Myocyte (in vitro differentiated cells): ENCODE data around the gene FAM151B. TPM values are rescaled to one million over a fixed set of nuclear protein-coding genes. Genes with fewer than 3 reads are reported as not detected.
A peak's percentile ranks its signal among the peaks of the same experiment; 100 is the strongest.

Experiments used
- DNase-seq: peaks from one replicate; pipeline ENCODE4 v3.0.0-alpha.2; 2012; ENCODE audit warnings: low read depth
- total RNA-seq: library from RNA; depleted of rRNA; stranded (reverse); fragments of >200 nt; gene quantifications from 2 replicates; pipeline ENCODE4 v1.2.3, GENCODE V29; 2014

FAM151B gene
- total RNA-seq, 1 donor from 2014 or later = 12.0 TPM

- no peak for DNase-seq
These were observed 96.9 kb downstream of the FAM151B start for GRCh38 chr5:80584770-80585169.

DNA sequence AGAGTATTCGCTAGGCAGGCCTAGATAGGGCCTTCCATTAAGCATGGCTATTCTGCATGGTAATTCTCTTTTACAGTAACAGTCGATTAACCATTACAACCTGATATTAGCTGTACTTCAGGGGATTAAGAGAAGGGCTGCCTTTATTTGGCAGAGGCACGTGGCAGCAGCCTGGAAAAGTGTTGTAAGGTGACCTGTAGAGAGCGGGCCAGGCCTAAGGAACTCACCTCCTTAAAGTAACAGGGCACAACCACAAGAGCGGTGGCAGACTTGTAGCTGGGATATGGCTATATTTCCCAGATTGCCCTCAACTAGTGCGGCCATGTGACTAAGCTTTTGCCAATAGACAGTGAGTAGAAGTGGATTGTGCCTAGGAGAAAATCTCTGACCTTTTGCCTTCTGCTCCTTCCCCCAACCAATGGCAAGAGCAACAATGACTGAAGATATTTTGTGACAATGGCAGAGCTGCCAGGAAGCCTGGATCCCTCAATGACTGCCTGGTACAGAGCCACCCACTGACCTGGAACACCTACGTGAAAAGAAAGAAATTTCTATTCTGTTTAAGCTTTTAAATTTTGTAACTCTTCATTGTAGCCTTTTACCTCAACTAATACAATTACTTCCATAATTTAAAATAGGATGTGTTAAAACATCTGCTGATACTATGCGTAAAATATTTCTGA is 101.1 kb downstream of the FAM151B start:
- no peak for DNase-seq

DNA sequence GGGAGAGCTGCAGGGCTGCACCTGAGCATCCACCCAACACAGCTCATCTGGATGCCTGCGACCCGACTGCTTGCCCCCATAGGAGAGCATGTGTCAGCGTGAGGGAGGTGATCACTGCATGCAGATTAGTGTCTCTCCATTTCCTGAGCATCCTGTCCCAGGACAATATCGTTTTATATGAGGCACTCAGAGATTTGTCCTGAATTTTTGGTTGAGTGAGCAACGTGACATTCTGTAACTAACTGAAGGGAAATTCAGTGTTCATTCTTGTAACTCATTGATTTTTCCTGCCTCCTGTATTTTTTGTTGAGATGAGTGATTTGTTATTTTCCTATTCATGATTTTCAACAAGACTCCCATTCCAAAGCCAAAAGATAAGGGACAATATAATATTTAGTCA is 102.9 kb downstream of the FAM151B start:
- DNase-seq = no peak

- DNase-seq = peak; percentile 40
These were observed 103.5 kb downstream of the FAM151B start for GRCh38 chr5:80591352-80591751.

DNA sequence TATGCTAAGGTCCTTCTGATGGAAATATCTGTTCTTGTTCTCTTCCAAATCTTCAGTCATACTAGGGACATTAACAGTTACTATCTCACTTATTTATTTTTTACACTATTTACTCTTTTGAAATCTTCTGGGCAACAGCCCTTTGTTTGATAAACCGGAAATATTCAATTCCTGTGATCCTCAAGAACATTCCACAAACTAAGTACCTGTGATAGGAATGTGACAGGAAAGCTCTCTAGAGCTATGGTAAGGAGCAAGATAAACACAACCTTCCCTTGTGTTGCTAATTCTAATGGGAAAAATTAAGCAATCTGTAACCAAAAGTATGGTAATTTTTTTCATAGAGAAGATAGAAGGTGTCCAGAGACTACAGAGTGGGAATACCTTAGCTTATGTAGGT is 104.2 kb downstream of the FAM151B start:
- DNase-seq = no peak

Other genes starting within 250 kb of the FAM151B start
- 20.4 and 23.7 TPM in 2 replicates for gene SERINC5, start 232.1 kb upstream of the FAM151B start, total RNA-seq
- not detected in 2 replicates for gene SPZ1, start 168.1 kb upstream of the FAM151B start, total RNA-seq
- 27.3 and 31.3 TPM in 2 replicates for gene ZFYVE16, start 80.0 kb upstream of the FAM151B start, total RNA-seq
- gene ANKRD34B, start 82.2 kb downstream of the FAM151B start, total RNA-seq = not detected in 2 replicates
- gene MSH3, start 166.6 kb downstream of the FAM151B start, total RNA-seq = 12.0 and 12.2 TPM in 2 replicates
- gene DHFR, start 166.9 kb downstream of the FAM151B start, total RNA-seq = 14.8 and 15.6 TPM in 2 replicates